HK-2 (cell line): ENCODE results near the gene KLHDC3.

ENCODE experiments used
- DNase-seq: peaks from one replicate; pipeline ENCODE4 v3.0.0-alpha.2; 2018; ENCODE audit not compliant: unreplicated experiment

The KLHDC3 gene

GRCh38 chr6:43058531-43058930 is 44.5 kb downstream of the KLHDC3 start:
- no peak for DNase-seq

DNA sequence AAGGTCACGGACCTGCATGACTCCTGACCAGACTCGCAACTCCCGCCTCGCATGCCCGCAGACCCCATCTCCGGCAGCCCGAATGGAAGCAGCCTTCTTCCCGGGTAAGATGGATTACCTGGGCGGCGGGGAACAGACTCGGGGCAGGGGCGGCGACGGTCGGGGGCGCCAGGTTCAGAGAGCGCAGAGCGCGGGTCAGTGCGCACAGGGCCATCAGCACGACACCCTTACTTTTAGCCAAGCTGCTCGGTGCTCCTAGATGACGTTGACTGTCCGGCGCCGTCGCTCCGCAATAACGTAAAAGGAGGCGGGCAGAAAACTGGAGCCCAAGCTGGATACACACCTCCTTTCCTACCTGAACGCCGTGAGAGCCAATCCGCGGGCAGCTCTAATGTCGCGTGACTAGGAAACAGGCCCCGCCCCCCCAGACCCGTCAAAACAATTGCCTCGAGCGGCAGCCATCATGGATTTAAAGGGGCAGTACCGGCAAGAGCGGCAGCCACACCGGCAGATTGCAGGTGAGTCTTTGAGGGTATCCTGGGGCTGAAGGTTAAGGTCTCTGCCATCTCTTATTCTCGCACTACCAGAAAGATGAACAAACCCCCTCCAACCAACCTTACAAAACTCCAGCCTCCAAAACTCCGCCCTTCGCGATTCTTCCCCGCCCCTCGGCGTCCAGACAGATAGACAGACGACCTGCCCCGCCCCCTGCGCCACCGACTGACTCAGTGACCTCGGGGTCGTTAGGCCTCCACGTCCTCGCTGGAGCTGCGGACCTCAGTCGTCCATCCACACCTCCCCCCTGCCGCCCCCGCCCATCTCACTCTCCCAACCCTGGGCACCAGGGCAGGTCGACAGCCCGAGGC is 45.4 kb downstream of the KLHDC3 start, which contains the start of the genes KLC4 and MRPL2:
Gene KLC4, plus strand, starts transcription at position 464 of the 866 bp plus-strand sequence. CDS start 1,705 bp downstream, outside the sequence.
Gene MRPL2, minus strand, starts transcription at position 267 of the 866 bp plus-strand sequence. Its CDS starts 53 bp downstream, at position 214.
- DNase-seq, result peak; percentile 98

DNA sequence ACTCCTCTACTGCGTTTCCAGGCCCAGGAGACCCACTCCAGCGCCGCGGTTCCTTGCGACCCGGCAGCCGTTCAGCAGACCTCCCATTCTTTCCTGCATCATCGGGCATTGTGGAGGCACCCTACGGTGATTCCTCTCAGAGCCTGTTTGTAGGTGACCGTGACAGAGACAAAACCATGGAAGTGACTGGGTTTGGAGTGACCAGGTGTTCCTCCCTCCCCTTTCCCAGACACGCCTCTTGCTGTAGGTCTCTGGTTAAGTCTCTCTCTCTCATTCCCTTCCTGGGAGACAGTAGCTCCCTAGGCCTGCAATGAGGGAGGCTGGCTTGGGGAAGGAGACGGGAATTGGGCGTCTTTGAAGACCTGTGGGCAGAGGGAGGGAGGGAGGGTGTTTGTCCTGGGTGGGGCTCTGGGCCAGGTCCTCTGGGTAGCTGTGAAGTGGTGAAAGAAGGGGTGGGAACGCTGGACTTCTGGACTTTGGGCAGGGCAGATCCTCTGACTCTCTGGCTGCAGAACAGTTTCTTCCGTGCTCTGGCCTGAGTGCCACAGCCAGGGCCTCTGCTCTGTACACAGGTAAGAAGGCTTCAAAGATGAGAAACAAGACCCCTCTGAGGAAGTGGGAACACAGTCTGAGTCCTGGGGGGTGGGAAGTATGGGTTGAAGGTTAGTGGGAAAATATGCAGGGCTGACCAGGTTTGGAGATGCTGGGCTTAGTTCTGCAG is 46.1 kb downstream of the KLHDC3 start:
- no peak for DNase-seq

DNA sequence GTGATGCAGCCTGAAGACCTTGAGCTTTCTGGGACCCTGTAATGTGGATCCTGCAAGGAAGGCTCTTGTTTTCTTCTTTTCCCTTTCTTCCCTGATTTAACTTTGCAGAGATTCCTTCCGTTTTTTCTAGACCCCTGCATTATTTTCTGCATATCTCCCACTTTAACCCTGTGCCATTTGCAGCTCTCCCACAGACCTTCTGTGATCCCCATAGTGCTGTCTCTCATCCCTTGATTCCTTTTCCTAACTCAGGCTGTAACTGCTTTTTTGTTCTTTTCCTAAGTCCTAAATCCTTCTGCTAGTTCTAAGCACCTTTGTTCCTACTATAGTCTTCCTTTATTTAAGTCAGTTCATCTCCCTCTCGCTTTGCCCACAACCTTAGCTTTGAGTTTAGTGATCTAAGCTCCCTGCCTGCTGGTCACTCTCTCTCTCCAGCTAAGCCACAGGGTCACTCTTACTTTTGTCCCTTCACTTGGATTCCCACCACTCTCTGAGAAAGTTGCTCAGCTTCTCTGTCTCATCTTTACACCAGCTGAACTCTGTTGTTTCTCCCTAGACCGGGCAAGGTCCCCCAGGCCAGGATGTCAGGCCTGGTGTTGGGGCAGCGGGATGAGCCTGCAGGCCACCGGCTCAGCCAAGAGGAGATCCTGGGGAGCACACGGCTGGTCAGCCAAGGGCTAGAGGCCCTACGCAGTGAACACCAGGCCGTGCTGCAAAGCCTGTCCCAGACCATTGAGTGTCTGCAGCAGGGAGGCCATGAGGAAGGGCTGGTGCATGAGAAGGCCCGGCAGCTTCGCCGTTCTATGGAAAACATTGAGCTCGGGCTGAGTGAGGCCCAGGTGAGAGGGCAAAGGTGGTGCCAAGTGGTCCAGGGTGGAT is 46.9 kb downstream of the KLHDC3 start:
- DNase-seq, result no peak

DNA sequence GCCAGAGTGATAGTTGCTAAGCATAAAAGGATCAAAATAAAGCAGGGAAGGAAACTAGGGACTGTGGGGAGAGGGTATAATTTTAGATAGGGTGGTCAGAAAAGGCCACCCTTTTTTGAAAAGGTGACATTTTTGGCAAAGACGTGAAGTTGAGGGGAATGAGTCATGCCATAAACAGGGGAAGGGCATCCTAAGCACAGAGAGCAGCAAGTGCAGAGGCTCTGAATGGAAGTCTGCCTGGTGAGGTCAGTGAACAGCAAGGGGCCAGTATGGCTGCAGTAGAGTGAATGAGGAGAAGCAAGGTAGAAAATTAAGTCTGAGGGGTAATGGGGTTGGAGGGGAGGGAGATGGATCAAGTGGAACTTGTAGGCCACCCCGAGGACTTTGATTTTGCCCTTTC is 47.8 kb downstream of the KLHDC3 start:
- DNase-seq, result no peak

DNA sequence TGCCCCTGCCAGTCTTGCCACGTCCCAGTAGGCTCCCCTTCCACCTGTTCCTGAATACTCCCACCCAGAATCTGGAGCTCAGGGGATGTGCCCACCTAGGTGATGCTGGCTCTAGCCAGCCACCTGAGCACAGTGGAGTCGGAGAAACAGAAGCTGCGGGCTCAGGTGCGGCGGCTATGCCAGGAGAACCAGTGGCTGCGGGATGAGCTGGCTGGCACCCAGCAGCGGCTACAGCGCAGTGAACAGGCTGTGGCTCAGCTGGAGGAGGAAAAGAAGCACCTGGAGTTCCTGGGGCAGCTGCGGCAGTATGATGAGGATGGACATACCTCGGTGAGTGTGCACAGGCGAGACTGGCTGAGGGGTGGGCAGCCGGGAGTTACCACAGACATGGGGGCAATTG is 48.8 kb downstream of the KLHDC3 start:
- DNase-seq, result no peak

GRCh38 chr6:43070028-43070632 is 56.1 kb downstream of the KLHDC3 start:
- no peak for DNase-seq
